ENCODE measurements around the gene RFX2. TPM values are rescaled to one million over a fixed set of nuclear protein-coding genes. Genes with fewer than 3 reads are reported as not detected.

Gene RFX2
- total RNA-seq, 6 experiments from 2014 or later, result 1.6 to 2.9 (median 1.9) TPM

- Histone ChIP-seq H3K4me3 (no peak overlapping the region), H3K4me1 (peaks cover 0 to 27% (median 8%) of the 10 kb centered on the region in 4 donors), H3K36me3 (no peaks in the 10 kb centered on the region), H3K27ac (peak overlapping the region in 2 of 3 donors; percentile 10), H3K27me3 (no peaks in the 10 kb centered on the region), H3K9me3 (no peaks in the 10 kb centered on the region)
- intact Hi-C loops (cut with DNase I), result loop anchor here (5.0 kb wide), 1 partner anchor 35 kb away; no protein-coding TSS in a partner anchor
- 89% methylated on average over 3 of the region's 16 CpGs for WGBS (ENCODE audit: insufficient coverage, low coverage, low lambda C conversion rate, missing lambda C conversion rate)
- DNase-seq (no peak), ATAC-seq (peak in 2 of 4 donors; percentile 4 to 19)
- TF ChIP-seq CTCF (IDR thresholded peaks at IDR 0.05) (peak in 1 of 4 donors; percentile 4), POLR2A (IDR thresholded peaks at IDR 0.05) (no peak)
These were observed 87.7 kb downstream of the RFX2 start for GRCh38 chr19:6022570-6023064.

GRCh38 chr19:6021878-6022569 lies 88.3 kb downstream of the RFX2 start:
- peak; percentile 77 to 85 (median 83) for DNase-seq
- no peaks in the 10 kb centered on the region for H3K36me3 ChIP-seq
- no peaks in the 10 kb centered on the region for H3K9me3 ChIP-seq
- H3K4me3 ChIP-seq, result no peak overlapping the region
- peak; percentile 89 to 95 (median 92) for ATAC-seq
- peaks cover 0 to 27% (median 8%) of the 10 kb centered on the region in 4 donors for H3K4me1 ChIP-seq
- peak overlapping the region in 2 of 3 donors; percentile 10 for H3K27ac ChIP-seq
- intact Hi-C loops (cut with DNase I), result loop anchor here (5.0 kb wide), 1 partner anchor 35 kb away; no protein-coding TSS in a partner anchor
- TF ChIP-seq CTCF (IDR thresholded peaks at IDR 0.05) (peak; percentile 83 to 92 (median 90)), POLR2A (IDR thresholded peaks at IDR 0.05) (no peak)
- no peaks in the 10 kb centered on the region for H3K27me3 ChIP-seq
- 24% methylated on average over 5 of the region's 29 CpGs for WGBS (ENCODE audit: insufficient coverage, low coverage, low lambda C conversion rate, missing lambda C conversion rate)

GRCh38 chr19:6020972-6021805 lies 89.1 kb downstream of the RFX2 start:
- no peak for DNase-seq
- peaks cover 0 to 27% (median 8%) of the 10 kb centered on the region in 4 donors for H3K4me1 ChIP-seq
- ATAC-seq, result peak; percentile 31 to 45 (median 34)
- H3K36me3 ChIP-seq, result no peaks in the 10 kb centered on the region
- H3K27ac ChIP-seq, result no peak overlapping the region
- no peak overlapping the region for H3K4me3 ChIP-seq
- TF ChIP-seq POLR2A (IDR thresholded peaks at IDR 0.05) (no peak), CTCF (IDR thresholded peaks at IDR 0.05) (no peak)
- 51% methylated on average over 17 of the region's 22 CpGs for WGBS (ENCODE audit: insufficient coverage, low coverage, low lambda C conversion rate, missing lambda C conversion rate)
- intact Hi-C loops (cut with DNase I), result loop anchor here (5.0 kb wide), 1 partner anchor 34 kb away; no protein-coding TSS in a partner anchor
- H3K9me3 ChIP-seq, result no peaks in the 10 kb centered on the region
- H3K27me3 ChIP-seq, result no peaks in the 10 kb centered on the region

DNA sequence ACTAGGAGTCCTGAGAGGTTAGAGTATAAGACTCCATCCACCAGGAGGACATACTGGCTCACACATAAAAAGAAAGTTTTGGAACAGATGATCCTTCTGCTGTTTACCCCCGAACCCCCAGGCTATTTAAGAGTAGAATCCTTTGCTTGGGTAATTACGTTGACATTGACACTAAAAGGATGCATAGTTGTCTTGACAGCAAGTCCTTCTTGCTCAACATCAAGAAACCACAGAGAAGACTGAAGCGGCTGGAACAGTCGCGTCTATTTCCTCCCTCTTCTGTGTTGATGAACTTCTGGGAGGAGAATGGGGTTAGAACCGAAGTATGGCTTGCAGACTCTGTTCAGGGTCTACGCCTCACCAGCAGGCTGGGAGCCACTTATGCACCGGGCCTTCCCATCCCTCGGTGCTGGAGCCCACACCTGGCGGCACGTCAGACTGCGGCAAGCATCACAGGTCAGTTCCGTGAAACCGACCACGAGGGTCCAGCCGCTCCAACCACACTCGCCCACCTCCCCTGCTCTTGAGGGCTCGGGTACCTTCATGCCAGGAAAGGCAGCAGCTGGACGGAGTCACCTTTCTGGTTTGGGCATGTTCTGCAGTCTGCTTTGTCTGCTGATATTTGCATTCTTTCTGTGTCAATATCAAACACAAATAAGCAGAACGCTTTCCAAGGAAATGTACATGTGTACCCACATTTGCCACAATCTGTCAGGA lies 90.0 kb downstream of the RFX2 start:
- ATAC-seq (peak in 3 of 4 donors; percentile 17 to 32 (median 24)), DNase-seq (no peak)
- Histone ChIP-seq H3K4me3 (no peak overlapping the region), H3K4me1 (peaks cover 0 to 27% (median 8%) of the 10 kb centered on the region in 4 donors), H3K27ac (no peak overlapping the region), H3K27me3 (no peaks in the 10 kb centered on the region), H3K36me3 (no peaks in the 10 kb centered on the region), H3K9me3 (no peaks in the 10 kb centered on the region)
- WGBS (ENCODE audit: insufficient coverage, low coverage, low lambda C conversion rate, missing lambda C conversion rate), result 51% methylated on average over 6 of the region's 20 CpGs
- TF ChIP-seq POLR2A (IDR thresholded peaks at IDR 0.05) (no peak), CTCF (IDR thresholded peaks at IDR 0.05) (no peak)
- intact Hi-C loops (cut with DNase I), result loop anchor here (5.0 kb wide), 1 partner anchor 33 kb away; no protein-coding TSS in a partner anchor

Data from right lobe of liver (tissue), 6 donors.